ENCODE results near the gene CENPP.

The CENPP gene

DNA sequence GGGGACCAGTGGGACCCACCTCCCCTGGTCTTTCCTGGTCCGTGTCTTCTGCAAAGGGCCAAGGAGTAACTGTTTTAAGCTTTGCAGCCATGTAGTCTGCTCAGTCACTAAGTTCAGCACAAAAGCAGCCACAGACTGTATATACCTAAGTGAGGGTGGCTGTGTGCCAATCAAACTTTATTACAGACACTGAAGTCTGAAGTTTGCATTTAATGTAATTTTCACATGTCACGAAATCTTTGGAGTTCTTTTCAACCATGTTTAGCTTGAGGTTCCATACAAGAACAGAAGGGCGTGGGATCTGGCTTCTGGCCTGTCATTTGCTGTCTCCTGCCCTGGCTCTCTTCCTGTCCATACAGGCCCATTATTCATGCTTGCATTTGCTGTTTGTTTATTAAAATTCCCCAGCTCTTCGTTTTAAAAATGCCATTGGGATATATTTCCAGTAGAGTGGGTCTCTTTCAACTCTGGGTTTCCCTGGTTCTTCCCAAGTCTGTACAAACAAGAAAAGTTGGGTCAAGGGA is 274.2 kb downstream of the CENPP start:
- DNase-seq (ENCODE audit: low read depth), result no peak

DNA sequence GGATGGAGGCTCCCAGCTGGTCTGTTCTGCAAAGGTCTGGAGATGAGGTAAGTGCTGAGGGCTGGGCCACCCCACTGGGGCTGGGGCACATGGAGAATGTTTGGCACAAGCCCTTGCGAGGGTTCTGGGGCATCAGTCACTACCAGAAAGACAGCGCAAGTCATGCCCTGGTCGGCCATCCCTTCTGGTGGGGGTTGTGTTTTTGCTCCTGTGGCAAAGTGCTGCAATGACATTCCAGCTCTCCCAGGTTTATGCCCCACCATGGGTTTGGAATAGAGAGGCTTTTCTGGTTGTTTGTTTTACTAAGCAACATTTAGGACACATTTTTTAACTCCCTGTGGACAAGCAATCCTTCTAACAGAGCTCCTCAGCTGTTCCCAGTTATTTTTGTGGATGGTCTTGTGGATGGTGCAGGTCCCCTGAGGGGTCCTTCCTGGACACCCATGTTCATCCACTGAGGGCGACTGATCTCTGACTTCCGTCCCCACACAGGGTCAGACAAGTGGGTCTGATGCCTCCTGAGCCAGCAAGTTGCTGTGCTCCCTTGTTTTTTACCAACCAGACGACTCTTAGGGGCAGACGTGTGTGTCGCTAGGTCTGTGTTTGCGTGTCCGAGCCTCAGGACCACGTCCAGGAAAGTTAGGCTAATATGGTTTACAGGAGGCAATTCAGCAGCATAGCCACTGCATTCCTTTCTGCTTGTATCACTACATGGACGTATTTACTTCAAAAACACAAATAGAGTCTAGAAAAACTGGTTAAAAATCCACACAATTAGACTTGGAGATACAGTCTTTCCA is 274.9 kb downstream of the CENPP start:
- DNase-seq (ENCODE audit: low read depth), result no peak

DNA sequence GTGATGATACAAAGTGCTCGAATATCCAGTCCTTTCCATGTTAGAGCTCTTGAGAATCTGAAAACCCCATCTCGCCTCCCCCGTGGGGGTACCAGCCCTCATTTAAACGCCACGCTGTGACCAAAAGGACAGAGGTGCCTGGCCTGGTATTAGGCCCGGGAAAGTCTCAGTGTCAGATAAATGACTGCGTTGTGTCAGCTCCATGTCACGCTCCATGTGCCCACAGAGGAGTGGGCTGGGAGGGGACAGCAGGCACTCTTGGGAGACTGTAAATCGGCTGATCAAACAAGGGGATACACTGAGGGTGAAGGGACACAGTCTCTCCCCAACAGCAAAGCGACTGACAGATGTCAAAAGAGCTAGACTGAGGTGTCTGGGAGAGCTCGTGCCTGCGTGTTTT is 275.7 kb downstream of the CENPP start:
- DNase-seq (ENCODE audit: low read depth), result no peak

DNA sequence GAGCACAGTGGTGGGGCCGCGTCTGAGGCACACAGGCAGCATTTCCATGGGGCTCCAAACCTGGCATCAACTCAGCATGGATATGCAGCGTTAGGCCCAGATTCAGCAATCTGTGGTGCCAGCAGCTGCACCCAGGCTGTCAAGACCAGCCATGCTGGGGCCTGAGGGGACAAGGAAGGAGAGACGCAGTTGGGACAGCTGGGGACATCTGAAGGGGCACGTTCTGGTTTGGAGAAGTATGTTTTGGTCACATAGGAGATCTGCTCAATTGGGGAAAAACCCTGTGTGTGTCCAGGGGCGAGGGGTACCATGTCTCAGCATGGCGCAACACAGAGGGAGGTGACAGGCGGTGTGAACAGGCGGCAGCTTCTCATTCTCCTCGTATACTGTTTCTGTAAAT is 276.7 kb downstream of the CENPP start:
- DNase-seq (ENCODE audit: low read depth), result no peak

DNA sequence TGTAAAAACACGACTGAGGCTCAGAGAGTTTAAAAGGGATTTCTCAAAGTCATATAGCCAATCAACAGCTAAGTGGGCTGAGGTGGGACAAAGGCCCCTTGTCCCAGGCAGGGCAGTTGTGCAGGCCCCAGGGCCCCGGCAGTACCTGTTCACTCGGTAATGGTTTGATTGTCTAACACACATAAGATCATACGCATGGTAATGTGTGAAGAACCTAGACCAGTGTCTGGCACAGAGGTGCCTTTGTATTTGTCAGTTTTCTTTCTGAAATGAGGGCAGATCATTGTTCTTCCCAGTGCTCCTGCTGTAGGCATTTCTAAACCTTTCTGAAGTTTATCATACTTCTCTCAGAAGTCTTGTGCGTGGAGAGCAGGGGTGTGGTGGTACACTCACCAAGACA is 277.3 kb downstream of the CENPP start:
- DNase-seq (ENCODE audit: low read depth), result no peak

DNA sequence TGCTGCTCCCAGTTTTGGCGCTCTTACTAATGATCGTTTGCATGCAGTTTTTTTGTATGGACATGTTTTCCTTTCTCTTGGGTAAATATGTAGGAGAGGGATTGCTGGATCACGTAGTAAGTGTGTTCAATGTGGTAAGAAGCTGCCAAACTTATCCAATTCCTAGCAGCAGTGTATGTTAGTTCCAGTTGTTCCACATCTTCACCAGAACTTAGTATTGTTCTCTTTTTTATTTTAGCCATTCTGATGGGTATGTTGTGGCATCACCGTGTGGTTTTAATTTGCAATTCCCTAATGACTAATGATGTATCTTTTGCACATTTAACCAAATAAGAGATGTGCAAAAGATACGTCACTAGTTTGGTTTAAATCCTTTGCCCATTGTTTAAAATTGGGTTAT is 278.2 kb downstream of the CENPP start:
- DNase-seq (ENCODE audit: low read depth), result no peak

DNA sequence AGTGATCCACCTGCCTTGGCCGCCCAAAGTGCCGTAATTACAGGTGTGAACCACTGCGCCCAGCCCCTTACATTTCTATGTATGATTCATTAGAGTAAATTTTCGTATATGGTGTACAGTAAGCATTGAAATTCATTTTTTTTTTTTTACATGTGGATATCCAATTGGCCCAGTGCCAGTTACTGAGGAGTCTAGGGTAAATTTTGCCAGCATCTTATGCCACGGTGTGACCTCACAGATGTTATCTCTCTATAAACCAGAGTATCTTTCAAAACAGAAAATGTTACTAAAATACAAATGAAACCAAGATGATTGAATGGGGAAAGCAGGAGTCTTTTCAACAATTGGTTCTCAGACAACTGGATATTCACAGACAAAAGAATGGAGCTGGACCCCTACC is 279.5 kb downstream of the CENPP start:
- DNase-seq (ENCODE audit: low read depth), result no peak

DNA sequence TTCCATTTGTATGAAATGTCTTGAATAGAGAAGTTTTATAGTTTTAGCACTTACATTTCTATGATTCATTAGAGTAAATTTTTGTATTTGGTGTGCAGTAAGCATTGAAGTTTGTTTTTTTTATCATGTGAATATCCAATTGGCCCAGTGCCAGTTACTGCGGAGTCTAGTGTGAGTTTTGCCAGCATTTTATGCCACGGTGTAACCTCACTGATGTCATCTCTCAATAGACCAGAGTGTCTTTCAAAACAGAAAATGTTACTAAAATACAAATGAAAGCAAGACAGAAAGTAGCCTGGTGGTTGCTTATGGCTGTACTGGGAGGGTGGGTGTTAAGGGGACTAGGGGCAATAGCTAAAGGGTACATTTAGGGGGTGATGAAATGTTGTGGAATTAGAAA is 281.3 kb downstream of the CENPP start:
- DNase-seq (ENCODE audit: low read depth), result peak; percentile 38

DNA sequence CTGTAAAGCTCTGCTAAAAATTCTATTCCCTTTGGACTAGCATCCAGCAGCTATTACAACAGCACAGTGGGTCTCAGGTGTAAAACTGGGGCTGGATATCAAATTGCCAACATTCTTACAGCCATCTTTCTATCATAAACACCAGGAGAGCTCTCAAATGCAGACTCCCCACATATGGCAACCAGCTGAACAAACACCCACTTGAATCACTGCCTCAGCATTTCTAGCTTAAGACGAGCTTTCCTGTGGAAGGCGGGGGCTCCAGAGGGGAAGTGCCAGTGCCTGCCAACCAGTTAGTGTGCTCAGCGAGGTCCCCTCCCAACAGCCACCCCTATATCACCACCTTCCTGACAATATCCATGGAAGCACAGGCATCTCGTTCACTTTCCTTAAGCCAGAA is 282.0 kb downstream of the CENPP start:
- DNase-seq (ENCODE audit: low read depth), result peak; percentile 55

DNA sequence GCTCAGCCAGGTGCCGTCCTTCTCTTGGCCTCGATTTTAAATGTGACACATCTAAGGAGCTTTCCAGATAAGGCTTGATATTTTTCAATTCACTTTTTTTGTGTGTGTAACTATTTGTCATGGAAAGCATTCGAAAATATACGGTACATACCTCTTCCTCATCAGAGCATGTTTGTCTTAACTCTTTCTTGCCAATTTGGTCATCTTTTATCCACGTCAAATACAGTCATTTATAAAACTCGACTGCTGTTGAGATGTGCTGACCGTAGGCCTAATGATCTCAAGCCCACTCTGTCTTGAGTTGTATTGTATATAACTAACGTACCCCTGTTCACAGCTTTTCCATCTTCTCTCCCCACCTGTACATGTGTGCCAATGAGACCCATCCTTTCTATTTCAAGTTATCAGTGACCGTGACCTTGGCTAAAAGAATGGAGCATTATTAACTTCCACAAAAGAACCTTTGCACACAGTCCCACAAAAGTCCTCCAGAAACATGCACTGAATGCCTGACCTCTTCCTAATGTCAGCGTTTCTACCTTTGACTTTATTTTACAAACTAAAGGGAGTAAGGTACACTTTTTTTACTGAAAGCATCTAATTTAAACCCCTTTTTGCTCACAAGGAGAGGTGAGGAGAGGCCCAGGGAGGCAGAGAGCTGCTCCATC is 282.6 kb downstream of the CENPP start:
- no peak for DNase-seq (ENCODE audit: low read depth)

DNA sequence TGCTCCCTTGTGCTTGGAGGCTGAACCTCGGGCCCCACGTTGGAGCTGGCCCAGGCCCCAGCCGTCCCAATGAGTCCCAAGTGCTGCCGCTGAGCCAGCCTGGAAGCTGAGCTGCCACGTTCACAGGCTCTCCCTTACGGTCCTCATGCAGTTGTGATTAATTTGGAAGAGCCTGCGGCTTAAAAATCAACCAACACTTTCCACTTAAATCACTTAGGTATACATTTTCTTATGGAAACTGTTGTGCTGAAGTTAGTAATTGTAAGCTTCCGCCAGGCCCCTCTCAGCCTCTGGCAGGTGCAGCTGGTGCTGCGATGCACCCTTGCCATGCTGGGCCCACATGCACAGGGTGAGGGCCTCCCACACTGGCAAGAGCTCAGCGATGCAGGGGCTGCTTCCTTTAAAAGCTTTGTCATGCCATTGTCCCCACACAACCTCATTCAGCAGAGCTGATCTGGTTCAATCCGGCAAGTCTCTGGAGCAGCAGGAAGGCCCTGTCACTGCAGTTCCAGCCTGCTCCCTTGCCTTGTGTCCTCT is 283.2 kb downstream of the CENPP start:
- DNase-seq (ENCODE audit: low read depth), result no peak

DNA sequence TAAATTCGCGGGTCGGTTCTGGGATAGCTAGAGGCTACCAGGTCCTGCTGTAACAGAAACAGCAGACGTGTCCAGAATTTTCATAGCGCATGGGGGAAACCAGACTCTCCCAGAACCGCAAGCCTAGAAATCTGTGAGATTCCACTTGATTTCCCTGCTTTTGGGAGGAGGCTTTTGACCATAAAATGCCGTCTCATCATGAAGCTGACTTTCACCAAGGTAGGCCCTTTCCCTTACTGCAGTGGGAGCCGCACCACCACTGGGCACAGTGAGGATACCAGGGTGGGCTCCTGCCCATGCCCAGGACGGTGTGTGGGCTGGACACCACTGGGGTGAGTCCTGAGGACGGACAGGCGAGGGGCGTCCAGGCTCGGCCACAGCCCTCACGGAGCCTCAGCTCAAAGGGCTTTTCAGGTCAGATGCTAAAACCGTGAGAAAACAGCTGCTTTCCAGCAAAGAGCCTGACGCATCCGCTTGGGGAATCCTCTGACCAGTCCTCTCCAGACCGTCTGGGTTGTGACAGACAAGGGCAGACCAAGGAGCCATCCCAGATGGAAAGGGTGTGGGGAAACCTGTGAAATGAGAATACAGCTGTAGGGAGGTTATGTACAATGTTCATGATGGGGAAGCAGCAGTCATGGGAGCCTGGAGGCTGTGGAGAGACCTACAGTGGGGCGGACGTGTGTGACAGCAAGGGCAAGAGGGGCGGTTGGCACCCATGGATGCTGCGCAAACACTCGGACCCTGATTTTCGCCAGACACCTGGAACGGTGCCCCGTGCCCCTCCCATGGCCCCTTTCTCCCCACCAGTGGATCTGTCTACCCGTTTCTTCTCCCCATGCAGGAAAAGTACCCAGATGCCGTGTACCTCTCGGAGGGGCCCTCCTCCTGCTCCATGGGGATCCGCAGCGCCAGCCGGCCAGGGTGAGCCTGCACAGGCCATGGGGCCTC is 285.0 kb downstream of the CENPP start:
- DNase-seq (ENCODE audit: low read depth), result no peak

DNA sequence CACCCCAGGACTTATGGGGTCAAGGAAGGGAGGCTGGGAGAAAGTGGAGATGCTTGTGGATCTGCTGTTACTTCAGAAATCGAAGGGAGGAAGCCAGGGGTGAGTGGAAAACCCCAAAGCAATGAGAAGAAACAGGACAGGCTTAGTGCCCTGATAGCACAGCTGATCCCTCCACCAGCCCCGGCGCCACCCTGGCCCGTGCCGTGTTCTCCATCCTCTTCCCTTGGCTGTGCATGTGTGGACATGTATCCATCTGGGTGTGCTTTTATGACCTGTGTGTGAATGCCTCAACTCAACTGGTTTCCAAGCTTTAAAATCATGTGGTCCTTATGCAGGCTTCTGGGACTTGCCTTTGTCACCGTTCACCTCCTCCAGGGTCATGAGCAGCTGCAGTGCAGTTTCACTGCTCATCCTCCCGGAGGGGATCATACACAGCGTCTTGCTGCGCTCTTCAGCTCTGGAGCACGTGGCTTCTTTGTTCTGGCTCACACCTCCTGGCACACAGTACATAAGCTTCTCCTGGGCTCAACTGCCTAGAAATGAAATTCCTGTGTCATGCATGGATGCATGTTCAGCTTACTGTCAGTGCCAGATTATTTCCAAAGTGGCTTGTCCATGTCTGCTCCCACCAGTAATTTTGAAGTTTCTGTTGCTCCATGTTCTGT is 286.0 kb downstream of the CENPP start:
- DNase-seq (ENCODE audit: low read depth), result no peak

DNA sequence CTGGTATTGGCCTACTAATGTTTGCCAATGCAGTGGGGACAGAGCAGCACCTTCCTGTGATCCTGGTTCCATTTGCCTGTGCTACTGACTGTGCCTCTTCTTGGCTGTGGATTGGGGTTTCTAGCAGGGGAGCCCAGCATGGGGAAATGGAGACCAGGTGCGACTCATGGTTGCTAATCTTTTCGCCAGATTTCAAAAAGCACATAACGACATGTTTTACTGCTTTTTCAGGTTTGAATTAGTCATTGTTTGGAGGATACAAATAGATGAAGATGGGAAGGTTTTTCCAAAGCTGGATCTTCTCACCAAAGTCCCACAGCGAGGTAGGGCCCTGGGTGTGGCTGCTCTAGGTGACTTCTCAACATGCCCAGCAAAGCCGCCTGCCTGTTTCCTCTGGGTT is 286.5 kb downstream of the CENPP start:
- DNase-seq (ENCODE audit: low read depth), result no peak

DNA sequence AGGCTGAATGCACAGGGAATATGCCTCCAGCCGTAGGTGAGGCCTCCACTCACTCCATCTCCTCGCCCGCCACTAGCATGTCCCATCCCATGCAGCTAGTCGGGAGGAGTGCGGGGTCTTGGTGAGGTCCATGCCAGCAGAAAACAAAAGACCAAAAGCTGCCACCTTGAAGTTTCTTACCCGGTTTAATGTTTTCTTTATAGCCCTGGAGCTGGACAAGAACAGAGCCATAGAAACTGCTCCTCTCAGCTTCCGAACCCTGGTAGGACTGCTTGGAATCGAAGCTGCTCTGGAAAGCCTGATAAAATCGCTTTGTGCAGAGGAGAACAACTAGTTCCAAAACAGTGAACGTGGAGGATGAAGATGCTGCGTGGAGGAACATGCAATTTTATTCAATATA is 287.1 kb downstream of the CENPP start:
- DNase-seq (ENCODE audit: low read depth), result no peak

DNA sequence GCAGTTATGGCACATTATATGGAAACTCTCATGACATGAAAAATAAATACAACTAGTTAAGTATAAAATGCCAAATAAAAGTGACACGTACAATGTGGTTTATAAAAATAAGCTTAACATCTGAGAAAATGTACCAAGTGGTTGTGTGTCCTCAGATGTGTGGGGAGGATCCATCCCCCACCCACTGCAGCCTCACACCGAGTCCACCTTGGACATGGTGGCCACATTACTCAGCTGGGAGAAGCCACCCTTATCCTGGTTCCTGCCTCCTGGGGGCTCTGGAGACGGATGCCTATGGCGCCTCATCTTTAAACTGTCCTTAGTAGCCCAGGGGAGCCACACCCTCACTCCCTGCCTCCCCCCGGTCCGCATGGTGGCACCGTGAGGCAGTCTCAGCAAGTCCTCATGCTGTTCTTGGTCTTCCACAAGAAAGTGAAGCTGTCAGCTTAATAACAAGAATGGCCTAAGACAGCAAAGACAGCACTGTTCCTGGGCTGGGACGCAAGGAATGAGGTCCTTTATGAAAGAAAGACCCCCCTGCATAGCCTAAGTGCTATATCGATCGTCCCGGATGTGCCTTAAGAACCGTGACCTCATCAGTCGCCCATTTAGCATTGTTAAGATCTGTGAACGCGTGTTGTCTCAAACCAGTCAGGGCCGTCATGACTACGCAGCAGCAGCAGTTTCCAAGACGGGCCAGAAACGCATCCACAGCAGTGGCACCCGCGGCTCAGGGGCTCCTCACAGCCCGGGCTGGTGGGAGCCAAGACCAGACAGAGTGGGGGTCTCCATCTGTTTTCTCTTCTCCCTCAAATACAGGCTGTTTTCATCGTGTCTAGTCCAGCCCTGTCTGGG is 287.7 kb downstream of the CENPP start:
- DNase-seq (ENCODE audit: low read depth), result no peak

DNA sequence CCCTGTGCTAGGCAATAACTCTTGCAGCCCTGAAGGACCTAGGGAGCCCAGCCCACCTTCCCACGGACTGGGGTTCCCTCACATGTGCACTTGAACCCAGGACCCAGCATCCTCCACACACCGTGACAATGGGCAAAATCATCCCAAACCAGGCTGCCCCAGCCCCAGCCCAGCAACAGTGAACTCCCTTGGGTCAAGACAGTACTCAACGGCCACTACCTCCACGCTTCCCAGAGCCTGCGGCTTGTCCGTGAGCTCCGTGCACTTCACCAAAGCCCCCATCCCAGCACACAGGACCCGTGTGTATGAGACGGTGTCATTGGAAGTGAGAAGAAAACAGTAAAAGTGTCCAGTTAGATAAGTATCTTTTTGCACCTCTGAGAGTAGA is 288.4 kb downstream of the CENPP start:
- DNase-seq (ENCODE audit: low read depth), result no peak

DNA sequence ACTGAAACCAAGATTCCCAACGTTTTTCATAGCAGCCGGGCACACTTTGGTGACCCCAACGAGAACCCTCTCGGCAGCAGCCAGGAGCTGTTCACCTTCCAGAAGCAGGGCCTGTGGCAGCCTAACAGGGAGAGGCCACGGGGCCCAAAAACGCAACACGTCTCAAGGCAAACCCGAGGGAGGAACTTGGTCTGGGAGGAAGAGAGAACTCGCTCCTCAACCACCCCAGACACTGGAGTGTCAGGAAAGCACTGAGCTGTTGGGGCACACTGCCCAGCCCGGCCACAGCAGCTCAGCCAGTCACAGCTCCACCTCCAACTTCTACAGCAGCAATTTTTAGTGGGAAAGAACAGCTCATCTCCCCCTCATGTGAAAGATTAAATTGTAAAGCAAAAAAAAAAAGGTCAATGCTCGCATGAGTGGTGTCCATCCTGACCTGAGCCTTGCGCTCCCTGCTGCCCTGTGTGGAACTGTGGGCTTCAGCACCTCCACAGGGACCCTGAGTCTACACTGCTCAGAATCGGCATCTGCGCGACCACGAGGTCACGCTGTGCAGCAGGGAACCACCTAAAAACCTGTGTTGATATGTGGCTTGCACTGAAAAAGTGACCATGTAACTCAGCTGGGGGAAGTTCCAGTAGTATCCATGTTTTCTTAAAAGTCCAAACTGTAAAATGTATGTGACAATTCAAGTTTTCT is 289.2 kb downstream of the CENPP start:
- DNase-seq (ENCODE audit: low read depth), result no peak

DNA sequence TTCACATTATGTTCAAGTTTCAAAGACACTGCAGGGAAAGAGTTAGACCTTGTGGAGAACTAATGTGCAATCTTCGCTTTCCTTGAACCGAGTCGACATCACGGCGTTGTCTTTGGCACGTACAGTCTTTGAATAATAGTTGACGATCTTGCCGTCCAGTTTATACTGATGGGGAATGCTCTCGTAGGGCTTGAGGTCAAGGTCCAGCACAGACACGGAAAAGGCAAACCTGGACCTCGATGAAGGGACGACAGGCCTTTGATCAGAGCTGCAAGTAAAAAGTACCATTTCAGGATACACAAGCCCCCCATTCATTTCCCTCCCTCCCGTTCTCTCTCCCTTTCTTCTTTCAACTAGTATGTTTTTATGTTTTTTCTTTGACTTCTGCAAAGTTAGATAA is 290.0 kb downstream of the CENPP start:
- DNase-seq (ENCODE audit: low read depth), result no peak

DNA sequence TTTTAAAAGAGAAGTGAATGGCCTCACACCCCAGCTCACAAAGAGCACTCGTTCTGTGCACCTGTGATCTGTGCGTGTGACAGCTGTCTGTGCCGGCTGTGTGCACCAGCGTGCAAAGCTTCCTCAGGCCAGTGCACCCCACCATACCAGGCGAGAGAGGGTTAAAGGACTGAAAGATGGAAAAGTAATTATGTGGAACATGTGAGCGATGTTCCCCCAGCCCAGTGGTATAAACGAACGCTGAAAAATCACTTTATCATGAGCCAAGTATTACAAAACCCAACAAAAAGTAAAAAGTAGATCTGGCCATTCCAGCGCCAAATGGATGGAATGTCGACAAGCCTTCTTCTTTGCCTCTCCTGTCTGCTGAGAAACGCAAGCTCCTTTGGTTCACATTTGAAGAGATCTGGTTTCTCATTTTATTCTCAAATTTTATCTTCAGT is 290.5 kb downstream of the CENPP start:
- DNase-seq (ENCODE audit: low read depth), result no peak

Measured in HS-27A (cell line).